ENCODE results near the gene SYT11.

DNA sequence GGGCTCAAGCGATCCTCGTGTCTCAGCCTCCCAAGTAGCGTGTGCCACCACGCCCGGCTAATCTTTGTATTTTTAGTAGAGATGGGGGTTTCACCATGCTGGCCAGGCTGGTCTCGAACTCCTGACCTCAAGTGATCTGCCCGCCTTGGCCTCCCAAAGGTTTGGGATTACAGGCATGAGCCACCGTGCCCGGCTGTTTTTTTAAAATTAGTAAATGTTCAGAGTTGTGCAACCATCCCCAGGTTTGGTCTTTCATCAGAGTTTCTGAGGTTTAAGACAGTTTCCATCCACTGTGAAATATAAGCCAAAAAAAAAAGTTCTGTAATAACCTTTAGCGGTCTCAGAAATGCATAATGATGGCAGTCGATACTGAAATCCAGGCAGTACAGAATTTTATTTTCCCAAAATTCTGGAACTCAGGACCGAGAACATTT, 550 bp upstream of the SYT11 start:
- TF ChIP-seq POLR2A (IDR thresholded peaks at IDR 0.05; ENCODE audit: low read depth, low read length): no peak
- TF ChIP-seq POLR2AphosphoS5 (IDR thresholded peaks at IDR 0.05; ENCODE audit: low read depth, low read length): no peak
